ENCODE results near the gene DNAJC4.

The DNAJC4 gene

GRCh38 chr11:64220798-64221197 lies 9.6 kb upstream of the DNAJC4 start:
- Histone ChIP-seq H3K9me3 (ENCODE audit: low read length) (no peaks in the 10 kb centered on the region), H4K20me1 (ENCODE audit: insufficient read depth, low read length) (no peaks in the 10 kb centered on the region), H3F3A (ENCODE audit: insufficient read depth, low read length) (no peaks in the 10 kb centered on the region), H3K9ac (ENCODE audit: low read length) (no peak overlapping the region), H2AFZ (ENCODE audit: low read length) (no peak overlapping the region), H3K79me2 (ENCODE audit: insufficient read depth, low read length) (no peaks in the 10 kb centered on the region), H3K36me3 (ENCODE audit: insufficient read depth, low read length) (peaks cover 53% of the 10 kb centered on the region), H3K27ac (ENCODE audit: low read depth, low read length, poor library complexity, severe bottlenecking) (no peak overlapping the region), H3K4me1 (ENCODE audit: insufficient read depth, low read length, severe bottlenecking) (peaks cover 17% of the 10 kb centered on the region), H3K4me3 (ENCODE audit: low read depth, low read length, poor library complexity, severe bottlenecking) (no peak overlapping the region), H3K4me2 (ENCODE audit: low read length) (no peak overlapping the region), H3K27me3 (ENCODE audit: insufficient read depth, low read length) (no peaks in the 10 kb centered on the region), H3K9me2 (ENCODE audit: low read depth, low read length) (no peaks in the 10 kb centered on the region)
- no peak for TF ChIP-seq EZH2 (IDR thresholded peaks at IDR 0.05; ENCODE audit: borderline replicate concordance, low read length)
- no peak for TF ChIP-seq CTCF (IDR thresholded peaks at IDR 0.05; ENCODE audit: low read length)

GRCh38 chr11:64222651-64223000 lies 7.7 kb upstream of the DNAJC4 start:
- Histone ChIP-seq H3F3A (ENCODE audit: insufficient read depth, low read length) (no peaks in the 10 kb centered on the region), H3K4me2 (ENCODE audit: low read length) (no peak overlapping the region), H3K27me3 (ENCODE audit: insufficient read depth, low read length) (no peaks in the 10 kb centered on the region), H3K9me3 (ENCODE audit: low read length) (no peaks in the 10 kb centered on the region), H4K20me1 (ENCODE audit: insufficient read depth, low read length) (no peaks in the 10 kb centered on the region), H3K9ac (ENCODE audit: low read length) (no peak overlapping the region), H3K4me1 (ENCODE audit: insufficient read depth, low read length, severe bottlenecking) (peaks cover 30% of the 10 kb centered on the region), H2AFZ (ENCODE audit: low read length) (no peak overlapping the region), H3K27ac (ENCODE audit: low read depth, low read length, poor library complexity, severe bottlenecking) (peak overlapping the region; percentile 5), H3K4me3 (ENCODE audit: low read depth, low read length, poor library complexity, severe bottlenecking) (no peak overlapping the region), H3K9me2 (ENCODE audit: low read depth, low read length) (no peaks in the 10 kb centered on the region), H3K79me2 (ENCODE audit: insufficient read depth, low read length) (no peaks in the 10 kb centered on the region), H3K36me3 (ENCODE audit: insufficient read depth, low read length) (peaks cover 53% of the 10 kb centered on the region)
- no peak for TF ChIP-seq CTCF (IDR thresholded peaks at IDR 0.05; ENCODE audit: low read length)
- no peak for TF ChIP-seq EZH2 (IDR thresholded peaks at IDR 0.05; ENCODE audit: borderline replicate concordance, low read length)

DNA sequence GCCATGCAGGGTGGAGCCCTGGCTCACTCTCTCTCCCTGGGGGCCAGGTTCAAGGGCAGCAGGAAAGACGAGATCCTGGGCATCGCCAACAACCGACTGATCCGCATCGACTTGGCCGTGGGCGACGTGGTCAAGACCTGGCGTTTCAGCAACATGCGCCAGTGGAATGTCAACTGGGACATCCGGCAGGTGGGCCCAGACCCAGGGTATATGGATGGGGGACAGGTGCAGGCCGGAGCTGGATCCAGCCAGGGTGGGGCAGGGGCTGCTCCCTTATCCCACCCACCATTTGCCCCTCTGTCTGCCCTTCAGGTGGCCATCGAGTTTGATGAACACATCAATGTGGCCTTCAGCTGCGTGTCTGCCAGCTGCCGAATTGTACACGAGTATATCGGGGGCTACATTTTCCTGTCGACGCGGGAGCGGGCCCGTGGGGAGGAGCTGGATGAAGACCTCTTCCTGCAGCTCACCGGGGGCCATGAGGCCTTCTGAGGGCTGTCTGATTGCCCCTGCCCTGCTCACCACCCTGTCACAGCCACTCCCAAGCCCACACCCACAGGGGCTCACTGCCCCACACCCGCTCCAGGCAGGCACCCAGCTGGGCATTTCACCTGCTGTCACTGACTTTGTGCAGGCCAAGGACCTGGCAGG lies 7.2 kb upstream of the DNAJC4 start:
- Histone ChIP-seq H3K36me3 (ENCODE audit: insufficient read depth, low read length) (peaks cover 53% of the 10 kb centered on the region), H3K79me2 (ENCODE audit: insufficient read depth, low read length) (no peaks in the 10 kb centered on the region), H3K9me2 (ENCODE audit: low read depth, low read length) (no peaks in the 10 kb centered on the region), H3F3A (ENCODE audit: insufficient read depth, low read length) (no peaks in the 10 kb centered on the region), H3K9me3 (ENCODE audit: low read length) (no peaks in the 10 kb centered on the region), H3K27ac (ENCODE audit: low read depth, low read length, poor library complexity, severe bottlenecking) (peak overlapping the region; percentile 5), H3K27me3 (ENCODE audit: insufficient read depth, low read length) (no peaks in the 10 kb centered on the region), H3K4me3 (ENCODE audit: low read depth, low read length, poor library complexity, severe bottlenecking) (no peak overlapping the region), H3K4me1 (ENCODE audit: insufficient read depth, low read length, severe bottlenecking) (peaks cover 31% of the 10 kb centered on the region), H3K9ac (ENCODE audit: low read length) (no peak overlapping the region), H4K20me1 (ENCODE audit: insufficient read depth, low read length) (no peaks in the 10 kb centered on the region), H3K4me2 (ENCODE audit: low read length) (no peak overlapping the region), H2AFZ (ENCODE audit: low read length) (no peak overlapping the region)
- TF ChIP-seq EZH2 (IDR thresholded peaks at IDR 0.05; ENCODE audit: borderline replicate concordance, low read length) (no peak), CTCF (IDR thresholded peaks at IDR 0.05; ENCODE audit: low read length) (no peak)

Measured in OCI-LY1 (cell line).